ENCODE measurements around the gene TUFT1. TPM values are rescaled to one million over a fixed set of nuclear protein-coding genes. Genes with fewer than 3 reads are reported as not detected.

Gene TUFT1
- total and polyA plus RNA-seq, 2 of the 8 experiments (the other 6 are each of a cell fraction or from before 2014, with no cell fraction given) = 7.3 to 10.4 TPM

GRCh38 chr1:151620286-151620685, 80.2 kb downstream of the TUFT1 start:
- H4K20me1 ChIP-seq (replicated peaks in 1 of 2; ENCODE audit: control insufficient read depth in 1 of 2, insufficient read depth in 2 of 2, low read length in 2 of 2) = no peaks in the 10 kb centered on the region
- no peak overlapping the region for H3K4me2 ChIP-seq (ENCODE audit: insufficient read depth in 1 of 2, low read depth in 2 of 2, low read length in 2 of 2)
- H2BK15ac ChIP-seq (ENCODE audit: low read length) = no peak overlapping the region
- no peak overlapping the region for H3K27ac ChIP-seq (ENCODE audit: low read depth, low read length)
- H2AFZ ChIP-seq (ENCODE audit: low read length) = no peak overlapping the region
- no peak overlapping the region for H3K14ac ChIP-seq (ENCODE audit: insufficient read length)
- no peak overlapping the region for H3K9ac ChIP-seq (replicated peaks in 1 of 4; ENCODE audit: extremely low read depth in 1 of 4, low read depth in 3 of 4, low read length in 3 of 4)
- peaks cover 0 to 6% (median 0%) of the 10 kb centered on the region in 4 experiments; a peak in 2 of 7 replicates for H3K4me1 ChIP-seq (replicated peaks in 1 of 4; ENCODE audit: control insufficient read depth in 3 of 4, insufficient read depth in 4 of 4, low read length in 3 of 4)
- WGBS, 2 experiments (ENCODE audit: extremely low coverage in 1 of 2, insufficient coverage in 1 of 2, insufficient read length in 1 of 2, insufficient replicate concordance in 2 of 2, low coverage in 1 of 2, low lambda C conversion rate in 2 of 2, missing lambda C conversion rate in 1 of 2) = 86% methylated on average over 2 of the region's 2 CpGs; no CpG with 5 or more reads in 1 of the 2 experiments
- H2BK12ac ChIP-seq (ENCODE audit: low read depth, low read length) = no peak overlapping the region
- no peaks in the 10 kb centered on the region; a peak in 1 of 8 replicates for H3K36me3 ChIP-seq (ENCODE audit: control insufficient read depth in 2 of 4, insufficient read depth in 4 of 4, low read length in 3 of 4)
- H4K91ac ChIP-seq (replicated peaks; ENCODE audit: insufficient read length, low read length) = no peak overlapping the region
- no peak overlapping the region for H3K18ac ChIP-seq (ENCODE audit: extremely low read depth, low read length)
- H4K8ac ChIP-seq (ENCODE audit: extremely low read depth, insufficient read depth, low read length) = no peak overlapping the region
- H3K79me1 ChIP-seq (ENCODE audit: low read depth, low read length) = no peaks in the 10 kb centered on the region
- H3K27me3 ChIP-seq (replicated peaks in 1 of 4; ENCODE audit: control insufficient read depth in 3 of 4, extremely low read depth in 1 of 4, insufficient read depth in 3 of 4, low read length in 3 of 4) = no peaks in the 10 kb centered on the region
- H2BK5ac ChIP-seq (ENCODE audit: low read depth, low read length) = no peak overlapping the region
- no peak overlapping the region for H2BK20ac ChIP-seq (ENCODE audit: low read length)
- POLR2A ChIA-PET (ENCODE audit: partially characterized antibody) = interaction anchor here (0.6 to 1.5 kb wide), 6 partner anchors 8 to 327 kb away, joined by 3 to 4 read pairs (median 3); partner anchors contain the start of genes SNX27 and TUFT1
- H3K23me2 ChIP-seq (ENCODE audit: low read depth, low read length) = no peaks in the 10 kb centered on the region
- FAIRE-seq = no peak
- H4K5ac ChIP-seq (ENCODE audit: insufficient read length, low read depth, low read length) = no peak overlapping the region
- no peak overlapping the region for H2AK5ac ChIP-seq (ENCODE audit: low read depth, low read length)
- H3K56ac ChIP-seq (replicated peaks; ENCODE audit: insufficient read length, low read depth, low read length) = no peak overlapping the region
- H3K79me2 ChIP-seq (ENCODE audit: control insufficient read depth in 1 of 2, insufficient read depth in 2 of 2, low read length in 2 of 2) = peaks cover 0 to 89% of the 10 kb centered on the region in 2 experiments; a peak in 3 of 4 replicates
- no peak overlapping the region for H3K23ac ChIP-seq (ENCODE audit: insufficient read length)
- H2BK120ac ChIP-seq (replicated peaks; ENCODE audit: low read depth, low read length) = no peak overlapping the region
- no peaks in the 10 kb centered on the region for H3K9me3 ChIP-seq (ENCODE audit: insufficient read depth in 2 of 2, low read depth in 1 of 2, low read length in 1 of 2)
- no peak overlapping the region for H3K4ac ChIP-seq (replicated peaks; ENCODE audit: insufficient read length, low read depth, low read length)
- CTCF ChIA-PET (ENCODE audit: partially characterized antibody) = interaction anchor here (0.9 to 1.7 kb wide), 3 partner anchors 26 to 73 kb away, joined by 3 to 7 read pairs (median 3); no protein-coding TSS in a partner anchor
- no peak for DNase-seq (ENCODE audit: low read depth in 1 of 2, low spot score in 2 of 2)
- no peak overlapping the region for H3K4me3 ChIP-seq (ENCODE audit: extremely low read depth in 1 of 4, insufficient read depth in 2 of 4, low read depth in 3 of 4, low read length in 4 of 4)
- TF ChIP-seq CREB1 (IDR thresholded peaks at IDR 0.05) (no peak), CHD1 (IDR thresholded peaks at IDR 0.05; ENCODE audit: low read depth, low read length) (no peak), RBBP5 (IDR thresholded peaks at IDR 0.05; ENCODE audit: borderline replicate concordance, low read depth, low read length) (no peak), SIX5 (IDR thresholded peaks at IDR 0.05; ENCODE audit: low read depth, low read length) (no peak), RAD21 (IDR thresholded peaks at IDR 0.05 in 1 of 2, conservative IDR thresholded peaks at IDR 0.05 in 1 of 2; ENCODE audit: low read depth in 2 of 2, low read length in 2 of 2) (no peak)
